ENCODE measurements around the gene UNC5B.

DNA sequence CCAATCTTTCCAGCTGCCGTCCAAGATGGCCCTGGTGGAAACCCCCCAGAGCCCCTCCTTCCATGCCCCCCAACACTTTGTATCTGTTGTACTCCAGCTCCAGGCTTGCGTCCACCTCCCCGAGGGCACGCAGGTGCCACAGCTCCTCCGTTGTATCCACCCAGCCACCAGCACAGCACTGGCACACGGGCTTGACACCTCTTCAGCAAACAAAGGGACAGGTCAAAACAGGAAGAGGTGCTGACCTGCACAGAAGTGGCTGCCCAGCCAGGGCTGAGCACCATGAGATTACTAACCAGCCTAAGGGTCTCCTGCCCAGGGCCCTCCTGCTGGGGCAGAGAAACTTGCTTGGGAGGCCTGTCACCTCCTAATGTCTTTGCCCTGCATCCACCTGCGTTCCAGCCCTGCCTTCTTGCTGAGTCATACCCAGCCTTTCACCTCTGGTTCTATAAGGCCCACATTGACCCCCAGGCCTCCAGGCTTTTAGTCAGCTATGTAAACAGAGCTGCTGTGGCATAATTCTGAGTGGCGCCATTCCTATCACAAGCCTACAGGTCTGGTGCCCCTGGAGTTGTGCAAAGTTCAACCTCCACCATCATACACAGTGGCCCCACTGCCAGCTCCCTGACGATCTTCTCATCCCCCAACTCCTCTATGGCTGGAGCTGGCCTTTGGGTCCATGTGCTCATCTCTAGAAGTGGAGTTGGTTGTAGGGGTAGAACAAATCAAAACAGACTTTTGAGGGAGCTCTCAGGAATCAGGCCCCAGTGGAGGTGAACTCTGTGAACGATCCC, 127.6 kb downstream of the UNC5B start:
- TF ChIP-seq, protein P1, sequence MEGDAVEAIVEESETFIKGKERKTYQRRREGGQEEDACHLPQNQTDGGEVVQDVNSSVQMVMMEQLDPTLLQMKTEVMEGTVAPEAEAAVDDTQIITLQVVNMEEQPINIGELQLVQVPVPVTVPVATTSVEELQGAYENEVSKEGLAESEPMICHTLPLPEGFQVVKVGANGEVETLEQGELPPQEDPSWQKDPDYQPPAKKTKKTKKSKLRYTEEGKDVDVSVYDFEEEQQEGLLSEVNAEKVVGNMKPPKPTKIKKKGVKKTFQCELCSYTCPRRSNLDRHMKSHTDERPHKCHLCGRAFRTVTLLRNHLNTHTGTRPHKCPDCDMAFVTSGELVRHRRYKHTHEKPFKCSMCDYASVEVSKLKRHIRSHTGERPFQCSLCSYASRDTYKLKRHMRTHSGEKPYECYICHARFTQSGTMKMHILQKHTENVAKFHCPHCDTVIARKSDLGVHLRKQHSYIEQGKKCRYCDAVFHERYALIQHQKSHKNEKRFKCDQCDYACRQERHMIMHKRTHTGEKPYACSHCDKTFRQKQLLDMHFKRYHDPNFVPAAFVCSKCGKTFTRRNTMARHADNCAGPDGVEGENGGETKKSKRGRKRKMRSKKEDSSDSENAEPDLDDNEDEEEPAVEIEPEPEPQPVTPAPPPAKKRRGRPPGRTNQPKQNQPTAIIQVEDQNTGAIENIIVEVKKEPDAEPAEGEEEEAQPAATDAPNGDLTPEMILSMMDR (IDR thresholded peaks at IDR 0.05): no peak
- TF ChIP-seq POLR2A (IDR thresholded peaks at IDR 0.05): no peak
